HG02970 (cell line): Measurements from ENCODE around the gene SPATA2L.
"Not testable (repeated sequence)": the region's sequence is repeated elsewhere in the genome, so short reads cannot be mapped to it uniquely, and the experiment has no call there.

Experiments used
- ATAC-seq: cut with Tn5 transposase; IDR thresholded peaks from one replicate; pipeline ENCODE4 v1.9.1; 2021; ENCODE audit warnings: mild to moderate bottlenecking, moderate library complexity, moderate number of reproducible peaks; ENCODE audit not compliant: unreplicated experiment, low FRiP score

Gene SPATA2L

GRCh38 chr16:89708481-89708931 lies 7.0 kb upstream of the SPATA2L start:
- ATAC-seq, result no peak

GRCh38 chr16:89707695-89708094 lies 6.2 kb upstream of the SPATA2L start:
- ATAC-seq, result no peak

GRCh38 chr16:89706518-89707260 lies 5.2 kb upstream of the SPATA2L start:
- no peak for ATAC-seq

GRCh38 chr16:89705006-89705405 lies 3.5 kb upstream of the SPATA2L start:
- ATAC-seq, result no peak

- ATAC-seq, result no peak
Measured at GRCh38 chr16:89704281-89704680, 2.8 kb upstream of the SPATA2L start.

- no peak for ATAC-seq
Measured at GRCh38 chr16:89700649-89701424, 668 bp downstream of the SPATA2L start.

GRCh38 chr16:89700100-89700648 lies 1.3 kb downstream of the SPATA2L start:
- ATAC-seq, result peak; percentile 44

- ATAC-seq, result not testable (repeated sequence)
Measured at GRCh38 chr16:89699629-89700099, 1.8 kb downstream of the SPATA2L start.

GRCh38 chr16:89698717-89699116 lies 2.8 kb downstream of the SPATA2L start:
- ATAC-seq, result not testable (repeated sequence)

GRCh38 chr16:89697616-89698331 lies 3.7 kb downstream of the SPATA2L start:
- no peak for ATAC-seq

GRCh38 chr16:89697161-89697615 lies 4.3 kb downstream of the SPATA2L start:
- ATAC-seq, result no peak

- ATAC-seq, result no peak
Measured at GRCh38 chr16:89696670-89697128, 4.8 kb downstream of the SPATA2L start.

- no peak for ATAC-seq
Measured at GRCh38 chr16:89695875-89696669, 5.4 kb downstream of the SPATA2L start.

- ATAC-seq, result no peak
Measured at GRCh38 chr16:89695086-89695874, 6.2 kb downstream of the SPATA2L start.

GRCh38 chr16:89694784-89695085 lies 6.8 kb downstream of the SPATA2L start:
- not testable (repeated sequence) for ATAC-seq

- ATAC-seq, result no peak
Measured at GRCh38 chr16:89693931-89694783, 7.3 kb downstream of the SPATA2L start.

GRCh38 chr16:89693289-89693731 lies 8.2 kb downstream of the SPATA2L start:
- ATAC-seq, result no peak

- ATAC-seq, result no peak
Measured at GRCh38 chr16:89691986-89692569, 9.4 kb downstream of the SPATA2L start.
